ENCODE measurements around the gene SHLD1.

The SHLD1 gene

GRCh38 chr20:5822569-5822968 is 72.4 kb downstream of the SHLD1 start:
- no peak for DNase-seq

- no peak for DNase-seq
Measured at GRCh38 chr20:5825130-5825719, 75.0 kb downstream of the SHLD1 start.

GRCh38 chr20:5827098-5827853 is 77.1 kb downstream of the SHLD1 start:
- no peak for DNase-seq

GRCh38 chr20:5827861-5828260 is 77.7 kb downstream of the SHLD1 start:
- DNase-seq = no peak

- DNase-seq = no peak
Measured at GRCh38 chr20:5829241-5829809, 79.1 kb downstream of the SHLD1 start.

- no peak for DNase-seq
Measured at GRCh38 chr20:5831539-5832237, 81.5 kb downstream of the SHLD1 start.

DNA sequence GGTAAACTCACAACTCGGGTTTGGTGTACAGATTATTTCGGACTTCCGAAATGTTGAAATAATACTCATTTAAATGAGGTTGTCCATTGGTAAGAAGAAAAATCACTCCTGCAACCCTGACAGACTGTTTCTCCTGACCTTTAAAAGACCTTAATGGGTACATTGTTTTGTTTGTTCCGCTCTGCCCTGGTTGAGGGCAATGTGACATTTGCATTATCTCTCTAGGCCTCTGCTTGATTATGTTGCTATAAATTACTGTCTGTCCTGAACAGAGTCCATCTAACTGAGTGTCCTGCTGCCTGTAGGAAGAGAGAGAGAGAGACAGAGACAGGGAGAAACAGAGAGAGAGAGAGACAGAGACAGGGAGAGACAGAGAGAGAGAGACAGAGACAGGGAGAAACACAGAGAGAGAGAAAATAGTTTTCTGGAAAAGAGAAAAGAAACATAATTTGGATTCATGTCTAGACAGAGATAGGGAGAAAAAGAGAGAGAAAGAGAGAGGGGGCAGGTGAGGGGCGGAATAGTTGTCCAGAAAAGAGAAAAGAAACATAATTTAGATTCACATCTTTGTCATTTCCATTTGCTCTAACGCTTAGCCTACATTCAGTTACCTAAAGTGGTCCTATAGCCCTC is 83.2 kb downstream of the SHLD1 start:
- DNase-seq = no peak

DNA sequence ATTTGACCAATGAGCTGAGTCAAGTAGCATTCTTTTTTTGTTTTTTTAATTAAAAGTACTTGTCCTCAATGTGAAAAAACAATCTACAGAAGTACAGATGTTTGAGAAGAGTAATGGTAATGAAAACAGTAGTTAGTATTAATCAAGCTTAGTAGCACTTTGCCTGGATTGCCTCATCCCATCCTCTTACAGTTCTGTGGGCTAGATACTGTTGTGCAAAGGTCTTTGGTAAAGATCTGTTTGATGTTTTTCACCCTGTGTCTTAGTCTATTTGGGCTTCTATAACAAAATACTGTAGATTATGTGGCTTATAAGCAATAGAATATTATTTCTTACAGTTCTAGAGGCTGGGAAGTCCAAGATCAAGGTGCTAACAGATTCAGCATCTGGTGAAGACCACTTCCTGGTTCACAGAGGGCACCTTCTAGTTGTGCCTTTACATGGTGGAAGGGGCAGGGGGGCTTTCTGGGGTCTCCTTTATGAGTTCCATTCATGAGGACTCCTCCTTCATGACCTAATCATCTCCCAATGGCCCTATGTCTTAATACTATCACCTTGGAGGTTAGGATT is 84.3 kb downstream of the SHLD1 start:
- no peak for DNase-seq

DNA sequence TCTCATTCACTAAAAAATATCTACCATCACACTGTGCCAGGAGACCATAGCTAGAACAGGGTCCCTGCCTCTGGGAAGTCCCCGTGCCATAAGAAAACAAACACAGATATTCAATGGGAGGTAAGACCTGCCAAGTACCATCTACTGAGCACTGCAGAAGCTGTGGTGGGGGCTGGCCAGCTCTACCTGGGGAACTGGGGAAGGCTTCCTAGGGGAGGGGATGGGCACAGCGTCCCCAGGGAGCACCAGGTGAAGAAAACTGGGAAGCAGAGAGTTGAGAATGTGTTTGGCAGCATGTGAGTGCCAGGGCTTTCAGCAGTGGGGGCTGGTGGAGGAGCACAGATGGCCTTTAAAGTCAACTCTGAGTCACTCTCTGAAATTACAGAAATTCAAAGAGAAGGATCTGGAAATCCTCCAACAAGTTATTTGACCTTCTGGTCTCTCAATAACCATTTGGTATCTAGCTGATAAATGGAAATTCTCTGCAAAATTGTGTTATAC is 85.2 kb downstream of the SHLD1 start:
- DNase-seq = peak; percentile 93

- peak; percentile 70 for DNase-seq
Measured at GRCh38 chr20:5835871-5836270, 85.7 kb downstream of the SHLD1 start.

DNA sequence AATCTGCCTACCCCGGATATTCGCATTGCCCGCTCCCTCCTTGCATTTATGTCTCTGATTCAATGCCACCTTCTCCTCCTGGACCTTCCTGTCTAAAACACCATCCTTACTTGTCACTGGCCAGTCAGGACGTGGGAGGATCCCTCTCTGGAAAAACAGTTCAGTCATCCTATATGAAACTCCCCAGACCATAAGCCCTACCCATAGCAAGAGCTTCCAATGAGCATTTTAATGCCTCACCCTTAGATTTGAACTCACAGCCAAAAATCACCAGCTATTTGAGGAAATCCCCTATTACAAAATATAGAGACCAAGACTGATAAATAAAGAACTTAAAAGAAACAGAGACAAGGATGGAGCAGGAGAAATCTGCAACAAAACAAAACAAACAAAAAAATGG is 86.4 kb downstream of the SHLD1 start:
- DNase-seq = no peak

DNA sequence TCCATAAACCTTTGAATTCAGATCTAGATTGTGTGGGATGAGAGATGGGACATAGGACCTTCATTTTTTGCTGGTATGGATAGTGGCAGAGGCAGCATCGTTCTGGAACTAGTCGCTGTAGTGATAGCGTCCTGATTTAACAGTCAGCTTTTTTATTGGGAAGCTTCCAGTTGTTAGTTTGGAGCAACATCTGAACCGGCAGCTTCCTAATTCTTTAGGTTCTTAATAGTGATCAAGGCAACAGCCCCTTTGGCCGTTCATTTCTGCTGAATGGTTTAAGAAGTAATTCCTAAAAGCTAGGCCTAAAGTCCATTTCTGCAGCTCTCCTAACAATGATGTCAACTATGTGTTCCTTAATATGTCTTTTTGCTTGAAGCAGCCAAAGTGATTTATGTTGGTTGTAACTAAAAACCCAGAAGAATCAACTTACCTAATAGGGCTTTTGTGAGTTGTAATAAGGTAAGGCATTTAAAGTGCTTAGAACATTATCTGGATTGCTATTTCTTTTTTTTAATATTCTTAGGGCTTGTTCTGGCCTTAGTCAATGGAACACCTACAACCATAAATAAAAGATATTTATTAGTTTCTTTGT is 90.3 kb downstream of the SHLD1 start:
- no peak for DNase-seq

GRCh38 chr20:5841522-5841921 is 91.3 kb downstream of the SHLD1 start:
- no peak for DNase-seq

DNA sequence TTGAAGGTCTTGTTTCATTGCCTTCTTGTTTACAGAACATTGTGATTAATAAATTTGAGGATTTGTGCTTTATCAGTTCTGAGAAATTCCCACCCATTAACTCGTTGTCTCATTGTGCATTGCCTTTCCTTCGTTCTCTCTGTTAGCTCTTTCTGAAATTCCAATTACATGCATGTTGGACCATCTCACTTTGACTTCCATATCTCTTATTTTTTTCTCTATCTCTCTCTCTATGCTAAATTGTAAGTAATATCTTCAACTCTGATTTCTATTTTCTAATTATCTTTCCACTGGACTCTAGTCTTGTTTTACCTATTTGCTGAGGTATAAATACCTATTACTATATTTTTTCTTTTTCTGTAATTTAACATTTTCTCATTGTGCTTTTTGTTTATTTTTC is 92.3 kb downstream of the SHLD1 start:
- DNase-seq = no peak

DNA sequence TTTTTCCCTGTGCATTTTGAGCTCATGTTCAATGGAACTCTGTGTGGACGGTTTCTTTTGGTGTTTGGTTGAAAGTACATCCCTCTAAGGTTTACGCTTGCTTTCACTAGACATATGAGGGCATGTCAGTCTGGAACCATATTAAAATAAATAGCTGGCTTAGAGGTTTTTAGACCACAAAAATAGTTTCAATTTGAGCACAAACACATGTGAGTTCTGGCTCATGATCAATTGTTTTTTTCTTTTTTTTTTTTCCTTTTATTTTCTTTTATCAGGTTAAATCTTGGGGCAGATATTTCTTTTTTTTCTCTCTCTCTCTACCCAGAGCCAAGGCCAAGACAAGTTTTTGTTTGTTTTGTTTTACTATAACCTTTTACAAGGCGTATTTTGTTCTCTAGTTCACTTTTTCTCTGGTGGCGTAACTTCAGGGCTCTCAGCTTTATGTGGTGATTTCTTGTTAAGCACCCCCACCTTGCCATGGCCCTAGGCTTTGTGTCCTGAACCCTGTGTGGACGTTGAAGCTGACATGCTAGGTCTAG is 92.9 kb downstream of the SHLD1 start:
- DNase-seq = no peak

DNA sequence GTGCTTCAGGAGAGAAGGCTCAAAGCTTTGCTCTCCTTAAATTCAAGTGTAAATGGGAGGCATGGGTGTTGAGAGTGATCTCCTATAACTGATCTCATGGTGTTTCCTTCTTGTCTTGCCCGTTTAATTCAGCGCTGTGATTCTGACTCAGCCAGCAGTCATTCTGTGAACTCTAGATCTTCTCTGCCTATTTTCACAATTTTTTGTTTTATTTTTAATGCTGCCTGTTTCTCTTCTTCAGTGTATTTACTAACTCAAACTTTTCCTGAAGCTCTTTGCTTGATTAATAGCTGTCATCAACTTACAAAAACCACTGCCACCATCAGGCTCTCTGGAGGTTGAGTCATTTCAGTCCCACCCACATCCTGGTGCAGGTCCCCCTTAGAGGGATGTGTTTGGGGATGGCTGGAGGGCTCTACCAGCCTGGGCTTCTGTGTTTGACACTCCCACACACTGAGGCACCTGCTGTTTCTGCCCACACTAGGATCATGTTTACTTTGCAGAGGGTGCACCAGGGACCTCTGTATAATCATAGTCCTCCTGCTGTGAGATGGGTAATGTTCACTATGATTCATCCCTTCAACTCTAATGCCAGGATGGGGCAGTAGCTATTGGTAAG is 94.0 kb downstream of the SHLD1 start:
- DNase-seq = peak; percentile 73

DNA sequence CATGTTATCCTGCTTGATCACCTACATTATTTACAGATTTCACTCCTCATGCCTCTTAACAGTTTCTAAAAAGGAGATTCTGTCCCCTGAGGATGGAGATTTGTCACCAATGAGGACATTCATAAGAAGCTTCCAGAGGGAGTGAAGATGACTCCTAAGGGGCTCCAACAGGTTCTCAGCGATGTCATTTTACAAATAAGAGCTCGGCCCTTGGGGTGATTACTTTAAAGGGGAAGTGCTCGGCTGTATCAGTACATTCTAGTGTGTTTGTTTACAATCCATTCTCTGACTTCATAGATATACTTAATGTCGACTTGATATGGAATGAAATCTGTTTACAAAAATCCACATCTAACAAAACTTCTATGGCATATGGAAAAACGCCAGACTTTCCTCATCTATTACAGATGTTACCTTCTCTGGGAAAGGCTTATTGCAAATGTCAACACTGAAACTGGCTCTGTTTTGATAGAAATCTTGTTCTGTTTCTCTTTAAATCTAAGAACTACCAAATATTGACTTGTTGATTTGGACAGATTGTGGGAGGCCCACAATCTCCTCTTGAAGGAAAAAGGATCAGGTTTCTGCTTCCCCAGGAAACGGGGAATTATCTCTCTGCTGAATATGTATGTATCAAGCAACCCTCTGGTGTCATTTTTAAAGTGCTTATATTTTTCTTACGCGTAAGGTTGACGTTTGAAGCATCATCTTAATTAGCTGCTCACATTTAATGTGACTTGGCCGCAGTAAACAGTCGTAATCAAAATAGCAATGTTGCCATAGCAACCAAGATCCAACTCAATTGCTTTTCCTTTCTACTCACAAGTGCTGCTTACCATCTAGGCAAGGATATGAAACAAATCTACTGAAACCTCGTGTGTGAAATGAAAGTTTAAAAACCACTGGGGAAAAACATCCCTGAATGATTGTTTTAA is 95.7 kb downstream of the SHLD1 start:
- peak; percentile 72 for DNase-seq

GRCh38 chr20:5848711-5849505 is 98.7 kb downstream of the SHLD1 start:
- peak; percentile 40 for DNase-seq

DNA sequence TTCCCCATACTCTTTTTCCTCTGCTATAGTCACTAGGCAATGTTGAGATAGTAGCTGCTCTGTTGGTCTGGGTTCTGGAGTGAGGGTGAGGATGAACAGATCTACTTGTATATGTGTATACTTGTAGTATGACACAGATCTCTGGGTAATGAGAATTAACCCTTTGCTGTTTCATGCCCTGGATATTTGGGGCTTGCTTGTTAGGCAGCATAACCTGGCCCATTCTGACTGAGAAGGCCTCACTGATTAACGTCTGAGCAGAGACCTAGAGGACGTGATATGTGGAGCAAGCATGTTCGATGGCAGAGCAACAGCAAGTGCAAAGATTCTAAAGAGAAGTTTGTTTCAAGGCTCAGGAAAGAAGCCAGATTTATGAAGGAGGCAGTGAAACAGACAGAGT is 105.7 kb downstream of the SHLD1 start:
- no peak for DNase-seq

DNA sequence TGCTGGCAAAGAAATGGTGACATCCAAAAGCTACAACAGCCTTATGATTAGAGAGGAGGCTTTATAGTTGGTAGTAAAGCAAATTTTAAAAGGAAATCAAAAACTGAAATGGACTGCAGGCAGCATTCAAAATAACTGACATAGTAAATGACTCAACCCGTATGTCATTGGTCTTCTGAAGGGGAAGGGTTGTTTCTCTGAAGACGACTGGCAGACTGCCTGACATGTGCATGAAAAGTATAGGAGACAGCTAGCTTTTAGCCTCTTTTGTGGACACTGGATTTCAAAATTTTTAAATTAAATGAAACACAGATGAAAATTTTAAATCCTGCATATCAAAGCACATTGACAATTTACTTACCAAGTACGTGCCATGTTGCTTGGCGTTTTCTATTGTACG is 109.4 kb downstream of the SHLD1 start:
- no peak for DNase-seq

Measured in DMS 273 treated with DMSO at 0.1 percent for 48 hours (cell line).